NCI-H1417 (cell line): ENCODE measurements around the gene PIK3CD.

Experiments used
- DNase-seq, 3 experiments: peaks; one replicate each; lab custom pipeline; 2025; lab: John Stamatoyannopoulos, UW

Gene PIK3CD

DNA sequence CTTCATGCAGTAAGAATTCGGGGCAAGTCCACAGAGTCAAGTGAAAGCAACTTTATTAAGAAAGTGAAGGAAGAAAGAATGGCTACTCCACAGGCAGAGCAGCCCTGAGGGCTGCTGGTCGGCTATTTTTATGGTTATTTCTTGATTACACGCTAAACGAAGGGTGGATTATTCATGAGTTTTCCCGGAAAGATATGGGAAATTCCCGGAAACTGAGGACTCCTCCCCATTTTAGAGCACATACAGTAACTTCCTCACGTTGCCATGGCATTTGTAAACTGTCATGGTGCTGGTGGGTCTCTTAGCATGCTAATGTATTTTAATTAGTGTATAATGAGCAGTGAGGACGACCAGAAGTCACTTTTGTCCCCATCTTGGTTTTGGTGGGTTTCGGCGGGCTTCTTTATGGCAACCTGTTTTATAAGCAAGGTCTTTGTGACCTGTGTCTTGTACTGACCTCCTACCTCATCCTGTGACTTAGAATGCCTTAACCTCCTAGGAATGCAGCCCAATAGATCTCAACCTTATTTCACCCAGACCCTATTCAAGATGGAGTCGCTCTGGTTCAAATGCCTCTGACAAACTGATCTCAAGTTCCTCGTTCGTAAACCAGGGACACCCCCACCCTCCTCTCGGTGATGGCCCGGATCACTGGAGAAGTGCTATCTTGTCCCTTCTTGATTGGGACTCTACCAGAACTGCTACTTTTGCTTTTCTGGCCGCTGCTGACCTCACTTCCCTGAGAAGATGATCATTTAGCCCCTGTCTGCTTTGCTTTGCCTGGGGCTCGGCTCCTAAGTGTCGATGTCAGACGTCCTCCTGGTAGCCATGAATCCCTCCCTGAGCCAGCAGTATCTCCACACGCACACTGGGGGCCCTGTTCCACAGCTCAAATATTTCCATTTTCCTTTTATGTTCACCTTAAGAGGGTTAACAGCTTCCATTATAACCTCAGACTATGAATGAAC, 123.5 kb downstream of the PIK3CD start:
- DNase-seq: no peak

DNA sequence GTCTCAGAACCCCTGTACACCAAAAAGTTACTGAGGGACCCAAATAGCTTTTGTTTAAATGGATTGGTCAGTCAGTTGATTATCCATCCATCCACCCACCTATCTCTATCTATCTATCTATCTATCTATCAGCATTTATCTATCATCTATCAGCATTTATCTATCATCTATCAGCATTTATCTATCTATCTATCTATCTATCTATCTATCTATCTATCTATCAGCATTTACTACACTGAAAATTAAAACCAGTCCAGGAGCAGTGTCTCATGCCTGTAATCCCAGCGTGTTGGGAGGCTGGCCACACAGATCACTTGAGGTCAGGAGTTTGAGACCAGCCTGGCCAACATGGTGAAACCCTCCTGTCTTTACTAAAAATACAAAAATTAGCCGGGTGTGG, 125.2 kb downstream of the PIK3CD start:
- no peak for DNase-seq
